Measurements from ENCODE around the gene OVOL2.
"Not testable (repeated sequence)": the region's sequence is repeated elsewhere in the genome, so short reads cannot be mapped to it uniquely, and the experiment has no call there.

OVOL2 gene

GRCh38 chr20:18030020-18030419 lies 27.7 kb downstream of the OVOL2 start:
- DNase-seq (ENCODE audit: low read depth): no peak
- no peak for TF ChIP-seq CTCF (IDR thresholded peaks at IDR 0.05; ENCODE audit: insufficient read depth, low read depth, low read length, missing control alignments)
- H3K4me3 ChIP-seq (ENCODE audit: low read length): no peak overlapping the region

- DNase-seq (ENCODE audit: low read depth): peak; percentile 8
- not testable (repeated sequence) for H3K4me3 ChIP-seq (ENCODE audit: low read length)
These were observed 30.7 kb downstream of the OVOL2 start for GRCh38 chr20:18027011-18027410.

- TF ChIP-seq CTCF (IDR thresholded peaks at IDR 0.05; ENCODE audit: insufficient read depth, low read depth, low read length, missing control alignments): no peak
- no peak overlapping the region for H3K4me3 ChIP-seq (ENCODE audit: low read length)
- no peak for DNase-seq (ENCODE audit: low read depth)
These were observed 33.0 kb downstream of the OVOL2 start for GRCh38 chr20:18024606-18025127.

- no peak overlapping the region for H3K4me3 ChIP-seq (ENCODE audit: low read length)
- no peak for TF ChIP-seq CTCF (IDR thresholded peaks at IDR 0.05; ENCODE audit: insufficient read depth, low read depth, low read length, missing control alignments)
- DNase-seq (ENCODE audit: low read depth): no peak
These were observed 36.8 kb downstream of the OVOL2 start for GRCh38 chr20:18020931-18021330.

- peak; percentile 46 for DNase-seq (ENCODE audit: low read depth)
These were observed 38.6 kb downstream of the OVOL2 start for GRCh38 chr20:18019068-18019467.

GRCh38 chr20:18018100-18018499 lies 39.6 kb downstream of the OVOL2 start:
- TF ChIP-seq CTCF (IDR thresholded peaks at IDR 0.05; ENCODE audit: insufficient read depth, low read depth, low read length, missing control alignments): no peak
- DNase-seq (ENCODE audit: low read depth): no peak
- no peak overlapping the region for H3K4me3 ChIP-seq (ENCODE audit: low read length)

More at GRCh38 chr20:18019068-18019467, 38.6 kb downstream of the OVOL2 start:
- peak; percentile 35 for TF ChIP-seq CTCF (IDR thresholded peaks at IDR 0.05; ENCODE audit: insufficient read depth, low read depth, low read length, missing control alignments)
- no peak overlapping the region for H3K4me3 ChIP-seq (ENCODE audit: low read length)

GRCh38 chr20:18016772-18017171 lies 40.9 kb downstream of the OVOL2 start:
- no peak for DNase-seq (ENCODE audit: low read depth)
- no peak for TF ChIP-seq CTCF (IDR thresholded peaks at IDR 0.05; ENCODE audit: insufficient read depth, low read depth, low read length, missing control alignments)

More at GRCh38 chr20:18016772-18017171, 40.9 kb downstream of the OVOL2 start:
- no peak overlapping the region for H3K4me3 ChIP-seq (ENCODE audit: low read length)

All from epithelial cell of esophagus (primary cell).